GM23248 (cell line): ENCODE results near the gene FUT8.

Experiments used
- EZH2 ChIP-seq: fragments of 200-600 bp; sonication (generic); IDR thresholded peaks from 2 replicates; pipeline ENCODE4 v1.6.1; 2018; ENCODE audit warnings: antibody characterized with exemption, mild to moderate bottlenecking; ENCODE audit not compliant: insufficient read depth, poor library complexity, severe bottlenecking
- EZH2phosphoT487 ChIP-seq: fragments of 200-600 bp; sonication (generic); IDR thresholded peaks from 2 replicates; pipeline ENCODE4 v1.6.1; 2018; ENCODE audit warnings: antibody characterized with exemption, moderate library complexity, mild to moderate bottlenecking, low read depth; ENCODE audit not compliant: insufficient read depth

DNA sequence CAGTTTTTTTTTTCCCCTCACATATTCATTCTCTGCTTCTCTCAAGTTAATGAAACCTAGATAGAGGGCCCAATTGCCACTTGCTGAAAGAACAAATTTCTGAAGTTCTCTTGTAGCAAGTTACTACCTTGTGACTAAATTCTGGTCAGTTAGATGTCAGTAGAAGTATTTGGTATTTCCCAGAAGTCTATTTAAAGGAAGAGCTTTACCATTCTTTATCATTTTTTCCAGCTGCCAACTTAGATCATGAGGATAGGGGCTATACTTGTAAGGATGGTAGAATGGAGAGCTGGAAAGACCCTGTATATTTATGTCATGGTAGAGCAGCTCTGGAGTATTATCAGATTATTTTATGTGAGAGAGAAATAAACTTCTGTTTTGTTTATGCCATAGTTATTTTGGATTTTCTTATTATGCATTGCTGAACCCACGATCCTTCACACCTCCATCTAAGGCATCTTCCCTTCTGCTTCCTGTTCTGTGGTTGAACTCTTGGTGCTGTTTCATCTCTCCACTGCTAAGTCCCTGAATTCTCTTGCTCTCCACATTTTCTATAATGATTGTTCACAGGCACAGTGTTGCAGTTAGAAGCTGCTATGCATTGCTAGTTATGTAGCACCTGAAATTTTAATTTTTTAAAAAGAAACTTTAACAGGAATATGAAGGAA is 25.9 kb downstream of the FUT8 start:
- TF ChIP-seq EZH2: no peak
- TF ChIP-seq EZH2phosphoT487: no peak
